ENCODE data around the gene SASS6.
"Not testable (repeated sequence)": the region's sequence is repeated elsewhere in the genome, so short reads cannot be mapped to it uniquely, and the experiment has no call there.

The SASS6 gene

GRCh38 chr1:100100202-100100601 lies 32.5 kb downstream of the SASS6 start:
- DNase-seq = no peak

- no peak for DNase-seq
Measured at GRCh38 chr1:100090471-100090870, 42.3 kb downstream of the SASS6 start.

GRCh38 chr1:100089082-100089481 lies 43.6 kb downstream of the SASS6 start:
- no peak for DNase-seq

- DNase-seq = no peak
Measured at GRCh38 chr1:100087396-100087795, 45.3 kb downstream of the SASS6 start.

- DNase-seq = no peak
Measured at GRCh38 chr1:100080331-100080730, 52.4 kb downstream of the SASS6 start.

GRCh38 chr1:100077531-100077930 lies 55.2 kb downstream of the SASS6 start:
- no peak for DNase-seq

GRCh38 chr1:100076744-100077143 lies 56.0 kb downstream of the SASS6 start:
- DNase-seq = no peak

GRCh38 chr1:100076319-100076718 lies 56.4 kb downstream of the SASS6 start:
- DNase-seq = no peak

GRCh38 chr1:100075773-100076172 lies 57.0 kb downstream of the SASS6 start:
- DNase-seq = no peak

- DNase-seq = no peak
Measured at GRCh38 chr1:100074604-100075395, 57.9 kb downstream of the SASS6 start.

- no peak for DNase-seq
Measured at GRCh38 chr1:100073531-100073930, 59.2 kb downstream of the SASS6 start.

GRCh38 chr1:100070201-100070939 lies 62.4 kb downstream of the SASS6 start:
- DNase-seq = no peak

GRCh38 chr1:100065969-100066227 lies 66.8 kb downstream of the SASS6 start:
- no peak for DNase-seq

- no peak for DNase-seq
Measured at GRCh38 chr1:100065183-100065968, 67.4 kb downstream of the SASS6 start.

GRCh38 chr1:100061681-100062080 lies 71.0 kb downstream of the SASS6 start:
- DNase-seq = no peak

- no peak for DNase-seq
Measured at GRCh38 chr1:100053727-100054126, 79.0 kb downstream of the SASS6 start.

- DNase-seq = no peak
Measured at GRCh38 chr1:100053119-100053518, 79.6 kb downstream of the SASS6 start.

GRCh38 chr1:100051893-100052292 lies 80.8 kb downstream of the SASS6 start:
- no peak for DNase-seq

- DNase-seq = no peak
Measured at GRCh38 chr1:100051401-100051800, 81.3 kb downstream of the SASS6 start.

GRCh38 chr1:100050139-100050538 lies 82.6 kb downstream of the SASS6 start:
- DNase-seq = no peak

- DNase-seq = not testable (repeated sequence)
Measured at GRCh38 chr1:100047235-100047708, 85.5 kb downstream of the SASS6 start.

- no peak for DNase-seq
Measured at GRCh38 chr1:100045206-100045605, 87.5 kb downstream of the SASS6 start.

- no peak for DNase-seq
Measured at GRCh38 chr1:100039591-100039990, 93.1 kb downstream of the SASS6 start.
